ENCODE results near the gene ZFAND5. TPM values are rescaled to one million over a fixed set of nuclear protein-coding genes. Genes with fewer than 3 reads are reported as not detected.

The ZFAND5 gene
- total and polyA plus RNA-seq, 10 of the 15 experiments (the other 5 are each of a cell fraction or from before 2014, with no cell fraction given) = 22.5 to 107 (median 63.3) TPM

DNA sequence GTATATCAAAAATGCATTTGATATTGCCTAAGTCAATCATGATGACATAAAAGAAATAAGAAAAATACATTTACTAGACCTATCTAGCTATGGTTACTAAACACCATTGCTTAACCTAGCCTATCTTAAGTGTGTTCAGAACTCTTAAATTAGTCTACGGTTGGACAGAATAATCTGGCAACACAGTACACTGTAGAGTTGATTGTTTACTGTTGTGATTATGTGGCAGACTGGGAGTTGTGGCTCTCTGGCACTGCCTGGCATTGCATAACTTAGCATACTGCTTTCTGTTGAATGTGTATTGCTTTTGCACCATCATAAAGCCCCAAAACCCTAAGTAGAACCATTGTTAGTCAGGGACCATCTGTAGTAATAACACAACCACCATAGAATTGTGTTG lies 21.2 kb upstream of the ZFAND5 start (continued):
- no peak for TF ChIP-seq ATF7 (IDR thresholded peaks at IDR 0.05; ENCODE audit: low read depth)

DNA sequence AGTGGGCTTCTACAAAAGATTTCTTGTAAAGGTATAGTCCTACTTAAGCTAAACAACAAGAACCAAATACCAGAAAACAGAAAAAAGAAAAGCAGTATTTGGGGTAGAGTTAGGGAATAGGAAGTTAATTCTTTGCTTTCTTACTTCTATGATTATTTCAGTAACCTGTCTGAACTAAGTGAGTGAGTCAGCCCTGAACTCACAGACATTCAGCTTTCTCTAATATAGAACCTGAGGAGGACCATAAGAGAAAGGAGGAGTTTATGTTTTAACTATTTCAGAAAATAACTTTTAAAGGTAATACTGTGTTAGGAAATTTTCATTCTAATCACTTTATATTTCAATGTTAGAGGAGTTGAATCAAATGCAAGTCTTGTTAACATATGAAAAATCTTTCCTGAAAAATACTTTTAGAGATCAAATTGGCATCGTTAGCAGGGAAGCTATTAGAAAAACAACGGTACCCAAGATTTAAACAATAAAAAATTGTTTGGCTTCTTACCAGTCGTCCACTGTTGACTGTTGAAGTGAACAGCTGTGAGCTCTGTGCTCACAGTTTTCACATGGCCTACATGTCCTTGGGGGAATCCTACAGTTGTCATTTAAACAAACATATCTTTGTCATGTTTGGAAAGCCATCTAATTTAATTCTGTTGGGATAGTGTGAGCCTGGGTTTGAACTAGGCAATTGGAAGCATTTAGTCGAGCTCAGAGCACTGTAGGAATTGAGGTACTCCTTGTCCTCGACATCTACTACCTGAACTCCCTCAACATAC lies 19.9 kb upstream of the ZFAND5 start:
- no peak for DNase-seq (ENCODE audit: low read depth, low spot score)
- no peaks in the 10 kb centered on the region for H3K9me3 ChIP-seq (replicated peaks; ENCODE audit: control insufficient read depth, insufficient read depth, low read length)
- H3K27ac ChIP-seq (ENCODE audit: control insufficient read depth, insufficient read depth) = no peak overlapping the region
- ChIA-PET SMC1A (ENCODE audit: uncharacterized antibody, unreplicated experiment) (interaction anchor here (0.5 to 1.9 kb wide), 4 partner anchors 11 to 50 kb away, joined by 3 to 5 read pairs (median 3); no protein-coding TSS in a partner anchor), RAD21 (ENCODE audit: unreplicated experiment) (interaction anchor here (1.1 to 1.4 kb wide), 2 partner anchors 20 to 23 kb away, joined by 3 to 4 read pairs; partner anchors contain the start of gene ZFAND5), POLR2A (no interaction called here), CTCF (no interaction called here)
- H3K79me2 ChIP-seq (ENCODE audit: control insufficient read depth, insufficient read depth, low read length) = no peaks in the 10 kb centered on the region
- H3K4me3 ChIP-seq = no peak overlapping the region
- H3K36me3 ChIP-seq (ENCODE audit: control insufficient read depth in 2 of 2, insufficient read depth in 2 of 2, low read length in 1 of 2) = no peaks in the 10 kb centered on the region
- BruUV-seq (replicated peaks) = no TSS peak
- ATAC-seq = no peak
- no peak for FAIRE-seq
- WGBS (ENCODE audit: insufficient coverage, insufficient replicate concordance, low lambda C conversion rate, missing lambda C conversion rate) = 79% methylated on average over 5 of the region's 5 CpGs
- no peak overlapping the region for H3K9ac ChIP-seq (ENCODE audit: control insufficient read depth, insufficient read depth, low read length)
- in situ Hi-C loops (cut with MboI) (no loop called here), intact Hi-C loops (cut with micrococcal nuclease; ENCODE audit: unreplicated experiment) (no loop called here)
- H3K4me2 ChIP-seq (ENCODE audit: control insufficient read depth, insufficient read depth) = no peak overlapping the region
- no peaks in the 10 kb centered on the region for H3K27me3 ChIP-seq (replicated peaks in 1 of 2; ENCODE audit: control insufficient read depth in 2 of 2, insufficient read depth in 2 of 2, low read length in 1 of 2)
- H3K4me1 ChIP-seq (ENCODE audit: control insufficient read depth, insufficient read depth, low read length) = no peaks in the 10 kb centered on the region
- H2AFZ ChIP-seq (ENCODE audit: control insufficient read depth, low read depth, low read length) = no peak overlapping the region
- H4K20me1 ChIP-seq (ENCODE audit: control insufficient read depth, insufficient read depth) = no peaks in the 10 kb centered on the region
- TF ChIP-seq ETV6 (conservative IDR thresholded peaks at IDR 0.05 in 1 of 2, IDR thresholded peaks at IDR 0.05 in 1 of 2; ENCODE audit: borderline replicate concordance in 1 of 2, low read depth in 1 of 2) (no peak), SREBF2 (IDR thresholded peaks at IDR 0.05; ENCODE audit: low read length) (no peak), SMAD1 (IDR thresholded peaks at IDR 0.05; ENCODE audit: low read depth, partially characterized antibody) (no peak), ZNF622 (IDR thresholded peaks at IDR 0.05) (no peak)
- TF ChIP-seq, protein P1, sequence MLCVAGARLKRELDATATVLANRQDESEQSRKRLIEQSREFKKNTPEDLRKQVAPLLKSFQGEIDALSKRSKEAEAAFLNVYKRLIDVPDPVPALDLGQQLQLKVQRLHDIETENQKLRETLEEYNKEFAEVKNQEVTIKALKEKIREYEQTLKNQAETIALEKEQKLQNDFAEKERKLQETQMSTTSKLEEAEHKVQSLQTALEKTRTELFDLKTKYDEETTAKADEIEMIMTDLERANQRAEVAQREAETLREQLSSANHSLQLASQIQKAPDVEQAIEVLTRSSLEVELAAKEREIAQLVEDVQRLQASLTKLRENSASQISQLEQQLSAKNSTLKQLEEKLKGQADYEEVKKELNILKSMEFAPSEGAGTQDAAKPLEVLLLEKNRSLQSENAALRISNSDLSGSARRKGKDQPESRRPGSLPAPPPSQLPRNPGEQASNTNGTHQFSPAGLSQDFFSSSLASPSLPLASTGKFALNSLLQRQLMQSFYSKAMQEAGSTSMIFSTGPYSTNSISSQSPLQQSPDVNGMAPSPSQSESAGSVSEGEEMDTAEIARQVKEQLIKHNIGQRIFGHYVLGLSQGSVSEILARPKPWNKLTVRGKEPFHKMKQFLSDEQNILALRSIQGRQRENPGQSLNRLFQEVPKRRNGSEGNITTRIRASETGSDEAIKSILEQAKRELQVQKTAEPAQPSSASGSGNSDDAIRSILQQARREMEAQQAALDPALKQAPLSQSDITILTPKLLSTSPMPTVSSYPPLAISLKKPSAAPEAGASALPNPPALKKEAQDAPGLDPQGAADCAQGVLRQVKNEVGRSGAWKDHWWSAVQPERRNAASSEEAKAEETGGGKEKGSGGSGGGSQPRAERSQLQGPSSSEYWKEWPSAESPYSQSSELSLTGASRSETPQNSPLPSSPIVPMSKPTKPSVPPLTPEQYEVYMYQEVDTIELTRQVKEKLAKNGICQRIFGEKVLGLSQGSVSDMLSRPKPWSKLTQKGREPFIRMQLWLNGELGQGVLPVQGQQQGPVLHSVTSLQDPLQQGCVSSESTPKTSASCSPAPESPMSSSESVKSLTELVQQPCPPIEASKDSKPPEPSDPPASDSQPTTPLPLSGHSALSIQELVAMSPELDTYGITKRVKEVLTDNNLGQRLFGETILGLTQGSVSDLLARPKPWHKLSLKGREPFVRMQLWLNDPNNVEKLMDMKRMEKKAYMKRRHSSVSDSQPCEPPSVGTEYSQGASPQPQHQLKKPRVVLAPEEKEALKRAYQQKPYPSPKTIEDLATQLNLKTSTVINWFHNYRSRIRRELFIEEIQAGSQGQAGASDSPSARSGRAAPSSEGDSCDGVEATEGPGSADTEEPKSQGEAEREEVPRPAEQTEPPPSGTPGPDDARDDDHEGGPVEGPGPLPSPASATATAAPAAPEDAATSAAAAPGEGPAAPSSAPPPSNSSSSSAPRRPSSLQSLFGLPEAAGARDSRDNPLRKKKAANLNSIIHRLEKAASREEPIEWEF (IDR thresholded peaks at IDR 0.05; ENCODE audit: insufficient replicate concordance, low read depth, low read length) = no peak
- TF ChIP-seq, protein P2, sequence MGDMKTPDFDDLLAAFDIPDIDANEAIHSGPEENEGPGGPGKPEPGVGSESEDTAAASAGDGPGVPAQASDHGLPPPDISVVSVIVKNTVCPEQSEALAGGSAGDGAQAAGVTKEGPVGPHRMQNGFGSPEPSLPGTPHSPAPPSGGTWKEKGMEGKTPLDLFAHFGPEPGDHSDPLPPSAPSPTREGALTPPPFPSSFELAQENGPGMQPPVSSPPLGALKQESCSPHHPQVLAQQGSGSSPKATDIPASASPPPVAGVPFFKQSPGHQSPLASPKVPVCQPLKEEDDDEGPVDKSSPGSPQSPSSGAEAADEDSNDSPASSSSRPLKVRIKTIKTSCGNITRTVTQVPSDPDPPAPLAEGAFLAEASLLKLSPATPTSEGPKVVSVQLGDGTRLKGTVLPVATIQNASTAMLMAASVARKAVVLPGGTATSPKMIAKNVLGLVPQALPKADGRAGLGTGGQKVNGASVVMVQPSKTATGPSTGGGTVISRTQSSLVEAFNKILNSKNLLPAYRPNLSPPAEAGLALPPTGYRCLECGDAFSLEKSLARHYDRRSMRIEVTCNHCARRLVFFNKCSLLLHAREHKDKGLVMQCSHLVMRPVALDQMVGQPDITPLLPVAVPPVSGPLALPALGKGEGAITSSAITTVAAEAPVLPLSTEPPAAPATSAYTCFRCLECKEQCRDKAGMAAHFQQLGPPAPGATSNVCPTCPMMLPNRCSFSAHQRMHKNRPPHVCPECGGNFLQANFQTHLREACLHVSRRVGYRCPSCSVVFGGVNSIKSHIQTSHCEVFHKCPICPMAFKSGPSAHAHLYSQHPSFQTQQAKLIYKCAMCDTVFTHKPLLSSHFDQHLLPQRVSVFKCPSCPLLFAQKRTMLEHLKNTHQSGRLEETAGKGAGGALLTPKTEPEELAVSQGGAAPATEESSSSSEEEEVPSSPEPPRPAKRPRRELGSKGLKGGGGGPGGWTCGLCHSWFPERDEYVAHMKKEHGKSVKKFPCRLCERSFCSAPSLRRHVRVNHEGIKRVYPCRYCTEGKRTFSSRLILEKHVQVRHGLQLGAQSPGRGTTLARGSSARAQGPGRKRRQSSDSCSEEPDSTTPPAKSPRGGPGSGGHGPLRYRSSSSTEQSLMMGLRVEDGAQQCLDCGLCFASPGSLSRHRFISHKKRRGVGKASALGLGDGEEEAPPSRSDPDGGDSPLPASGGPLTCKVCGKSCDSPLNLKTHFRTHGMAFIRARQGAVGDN (IDR thresholded peaks at IDR 0.05) = no peak
- TF ChIP-seq, protein P3, sequence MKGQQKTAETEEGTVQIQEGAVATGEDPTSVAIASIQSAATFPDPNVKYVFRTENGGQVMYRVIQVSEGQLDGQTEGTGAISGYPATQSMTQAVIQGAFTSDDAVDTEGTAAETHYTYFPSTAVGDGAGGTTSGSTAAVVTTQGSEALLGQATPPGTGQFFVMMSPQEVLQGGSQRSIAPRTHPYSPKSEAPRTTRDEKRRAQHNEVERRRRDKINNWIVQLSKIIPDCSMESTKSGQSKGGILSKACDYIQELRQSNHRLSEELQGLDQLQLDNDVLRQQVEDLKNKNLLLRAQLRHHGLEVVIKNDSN (IDR thresholded peaks at IDR 0.05; ENCODE audit: borderline replicate concordance, extremely low read length, insufficient read depth, low read depth, low read length) = no peak
